H1 (cell line): ENCODE measurements around the gene C6orf136. TPM values are rescaled to one million over a fixed set of nuclear protein-coding genes. Genes with fewer than 3 reads are reported as not detected.

Experiments
- BRCA1 ChIP-seq: IDR thresholded peaks from 2 replicates; pipeline ENCODE4 v1.6.1; 2012; ENCODE audit warnings: low read depth, low read length, improper control_type of control experiment
- CREB1 ChIP-seq: IDR thresholded peaks from 2 replicates; pipeline ENCODE4 v1.6.1; 2012; ENCODE audit warnings: inconsistent platforms
- HDAC2 ChIP-seq, 2 experiments: fragments of 300-600 bp in 1 of 2; sonication (generic) in 1 of 2; IDR thresholded peaks; 2 replicates each; pipeline ENCODE4 v1.6.1; 2011 to 2012; ENCODE audit warnings: low read depth in 2 of 2, low read length in 2 of 2, mild to moderate bottlenecking in 2 of 2, moderate library complexity in 2 of 2, borderline replicate concordance in 1 of 2, inconsistent platforms in 1 of 2
- NRF1 ChIP-seq: IDR thresholded peaks from 2 replicates; pipeline ENCODE4 v1.6.1; 2011; ENCODE audit warnings: mild to moderate bottlenecking, low read depth, low read length, improper control_type of control experiment
- POLR2A ChIP-seq, 2 experiments: IDR thresholded peaks; 1 replicate in 1 of 2; 2 replicates in 1 of 2; pipeline ENCODE4 v1.6.1; 2011; ENCODE audit warnings: low read depth in 2 of 2, low read length in 2 of 2, mild to moderate bottlenecking in 2 of 2; ENCODE audit errors: control extremely low read depth in 1 of 2
- SP1 ChIP-seq: IDR thresholded peaks from 2 replicates; pipeline ENCODE4 v1.6.1; 2011; ENCODE audit warnings: low read depth, low read length
- TBP ChIP-seq: IDR thresholded peaks from 2 replicates; pipeline ENCODE4 v1.6.1; 2011; ENCODE audit warnings: low read depth, low read length, improper control_type of control experiment
- YY1 ChIP-seq: IDR thresholded peaks from 2 replicates; pipeline ENCODE4 v1.6.1; 2011; ENCODE audit warnings: low read depth, mild to moderate bottlenecking, low read length
- polyA plus RNA-seq, 7 experiments: library from polyadenylated mRNA; depleted of rRNA in 3 of 7; stranded (reverse) in 5 of 7; unstranded in 2 of 7; fragments of >200 nt in 5 of 7; fragments of 200-250 nt in 2 of 7; gene quantifications; 1 replicate in 5 of 7; 2 replicates in 1 of 7; 4 replicates in 1 of 7; pipeline versions ENCODE4 v1.2.1 to v1.2.3, GENCODE V29; 2011 to 2013; ENCODE audit warnings: missing spikeins in 2 of 7, mixed read lengths in 2 of 7
- total RNA-seq: library from RNA; stranded (reverse); fragmentation: NEBNext Ultra II Directional; extraction: Animal tissue kit (Norgen Biotek cat#: 25700); gene quantifications from 2 replicates; pipeline ENCODE4 v1.2.1, GENCODE V29; 2021

C6orf136 gene
- total and polyA plus RNA-seq, 2 of the 8 experiments (the other 6 are each of a cell fraction or from before 2014, with no cell fraction given) = 20.8 to 23.1 TPM

- no peak for TF ChIP-seq TBP
- peak; percentile 38 to 54 for TF ChIP-seq POLR2A (IDR thresholded peaks at IDR 0.05; ENCODE audit: control extremely low read depth in 1 of 2, low read depth in 2 of 2, low read length in 2 of 2)
- peak; percentile 46 for TF ChIP-seq NRF1
- TF ChIP-seq CREB1 = 0 out of 2 replicates have a peak, but pooled peaks have one; percentile 5
- TF ChIP-seq BRCA1 = no peak
- TF ChIP-seq SP1 = no peak
- TF ChIP-seq HDAC2 (IDR thresholded peaks at IDR 0.05; ENCODE audit: borderline replicate concordance in 1 of 2, low read depth in 2 of 2, low read length in 2 of 2) = peak in 1 of 2 experiments; percentile 67; a peak in 2 of 4 replicates
- peak; percentile 73; the same call in 1 of the 2 replicates for TF ChIP-seq YY1
Measured at GRCh38 chr6:30647242-30648116, 546 bp downstream of the C6orf136 start (continued).
